Measurements from ENCODE around the gene NANOG.
"Not testable (repeated sequence)": the region's sequence is repeated elsewhere in the genome, so short reads cannot be mapped to it uniquely, and the experiment has no call there.

GRCh38 chr12:7797269-7797668, 8.1 kb downstream of the NANOG start:
- TF ChIP-seq GABPA (IDR thresholded peaks at IDR 0.05; ENCODE audit: low read depth); CTCF (IDR thresholded peaks at IDR 0.05); SIN3A (IDR thresholded peaks at IDR 0.05; ENCODE audit: borderline replicate concordance, low read depth, low read length); EP300 (IDR thresholded peaks at IDR 0.05; ENCODE audit: borderline replicate concordance in 1 of 2, low read depth in 1 of 2, low read length in 1 of 2); RAD21 (IDR thresholded peaks at IDR 0.05; ENCODE audit: low read length); USF1 (IDR thresholded peaks at IDR 0.05; ENCODE audit: borderline replicate concordance, low read depth); TCF12 (IDR thresholded peaks at IDR 0.05); USF2 (IDR thresholded peaks at IDR 0.05; ENCODE audit: borderline replicate concordance, low read depth, low read length); MAX (IDR thresholded peaks at IDR 0.05; ENCODE audit: low read depth); CHD2 (IDR thresholded peaks at IDR 0.05; ENCODE audit: low read length, partially characterized antibody): not testable (repeated sequence)
